Esophagus muscularis mucosa (tissue), 3 donors: ENCODE measurements around the gene PPP1R14C.

Experiments used
- POLR2A ChIP-seq: fragments of 450-650 bp; IDR thresholded peaks from one replicate; pipeline ENCODE4 v1.6.1; 2017; ENCODE audit warnings: antibody characterized with exemption, moderate library complexity, mild to moderate bottlenecking, low read depth
- POLR2AphosphoS5 ChIP-seq, 2 donors: sonication (generic); formaldehyde crosslinking; IDR thresholded peaks; one replicate each; pipeline ENCODE4 v1.6.1; 2017; ENCODE audit warnings: antibody characterized with exemption in 2 of 2
- TF ChIP-seq, protein P1 (sequence below), 3 experiments: fragments of 200-600 bp in 2 of 3; fragments of 450-650 bp in 1 of 3; sonication (generic) in 2 of 3; IDR thresholded peaks; one replicate each; pipeline ENCODE4 v1.5.1; 2017 to 2019; ENCODE audit warnings: antibody characterized with exemption in 3 of 3, mild to moderate bottlenecking in 2 of 3, moderate library complexity in 1 of 3

DNA sequence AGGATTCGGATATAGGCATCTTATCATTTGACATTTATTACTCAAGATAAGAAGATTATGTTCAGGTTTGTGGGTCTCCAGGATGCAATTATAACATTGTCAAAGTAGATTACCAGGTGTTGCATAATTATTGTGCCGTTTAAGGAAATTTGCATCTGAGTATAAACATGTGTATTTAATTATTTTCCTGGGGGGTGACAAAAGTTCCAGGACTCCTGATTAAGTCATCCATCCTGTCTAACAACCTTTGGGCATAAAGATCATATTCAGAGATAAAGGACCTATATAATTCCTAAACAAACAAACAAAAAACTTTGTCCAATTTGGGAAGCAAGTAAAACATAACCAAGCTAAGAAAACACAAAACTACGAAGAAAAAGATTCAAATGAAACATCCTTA is 3.3 kb upstream of the PPP1R14C start:
- TF ChIP-seq, protein P1, sequence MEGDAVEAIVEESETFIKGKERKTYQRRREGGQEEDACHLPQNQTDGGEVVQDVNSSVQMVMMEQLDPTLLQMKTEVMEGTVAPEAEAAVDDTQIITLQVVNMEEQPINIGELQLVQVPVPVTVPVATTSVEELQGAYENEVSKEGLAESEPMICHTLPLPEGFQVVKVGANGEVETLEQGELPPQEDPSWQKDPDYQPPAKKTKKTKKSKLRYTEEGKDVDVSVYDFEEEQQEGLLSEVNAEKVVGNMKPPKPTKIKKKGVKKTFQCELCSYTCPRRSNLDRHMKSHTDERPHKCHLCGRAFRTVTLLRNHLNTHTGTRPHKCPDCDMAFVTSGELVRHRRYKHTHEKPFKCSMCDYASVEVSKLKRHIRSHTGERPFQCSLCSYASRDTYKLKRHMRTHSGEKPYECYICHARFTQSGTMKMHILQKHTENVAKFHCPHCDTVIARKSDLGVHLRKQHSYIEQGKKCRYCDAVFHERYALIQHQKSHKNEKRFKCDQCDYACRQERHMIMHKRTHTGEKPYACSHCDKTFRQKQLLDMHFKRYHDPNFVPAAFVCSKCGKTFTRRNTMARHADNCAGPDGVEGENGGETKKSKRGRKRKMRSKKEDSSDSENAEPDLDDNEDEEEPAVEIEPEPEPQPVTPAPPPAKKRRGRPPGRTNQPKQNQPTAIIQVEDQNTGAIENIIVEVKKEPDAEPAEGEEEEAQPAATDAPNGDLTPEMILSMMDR (IDR thresholded peaks at IDR 0.05): no peak
- TF ChIP-seq POLR2A (no peak), POLR2AphosphoS5 (IDR thresholded peaks at IDR 0.05) (no peak)
